Vagina (tissue), 2 donors: ENCODE data around the gene PCDHGA9.

Source experiments
- POLR2AphosphoS5 ChIP-seq, 2 donors: sonication (generic); formaldehyde crosslinking; IDR thresholded peaks; one replicate each; pipeline ENCODE4 v1.9.0; 2017; ENCODE audit warnings: antibody characterized with exemption in 2 of 2, mild to moderate bottlenecking in 2 of 2, low read depth in 1 of 2; ENCODE audit not compliant: insufficient read depth in 1 of 2
- TF ChIP-seq, protein P1 (sequence below), 3 experiments: fragments of 450-650 bp in 2 of 3; fragments of 200-600 bp in 1 of 3; sonication (generic) in 1 of 3; IDR thresholded peaks; one replicate each; pipeline ENCODE4 v1.5.1; 2017 to 2019; ENCODE audit warnings: antibody characterized with exemption in 3 of 3, mild to moderate bottlenecking in 2 of 3, moderate library complexity in 2 of 3

DNA sequence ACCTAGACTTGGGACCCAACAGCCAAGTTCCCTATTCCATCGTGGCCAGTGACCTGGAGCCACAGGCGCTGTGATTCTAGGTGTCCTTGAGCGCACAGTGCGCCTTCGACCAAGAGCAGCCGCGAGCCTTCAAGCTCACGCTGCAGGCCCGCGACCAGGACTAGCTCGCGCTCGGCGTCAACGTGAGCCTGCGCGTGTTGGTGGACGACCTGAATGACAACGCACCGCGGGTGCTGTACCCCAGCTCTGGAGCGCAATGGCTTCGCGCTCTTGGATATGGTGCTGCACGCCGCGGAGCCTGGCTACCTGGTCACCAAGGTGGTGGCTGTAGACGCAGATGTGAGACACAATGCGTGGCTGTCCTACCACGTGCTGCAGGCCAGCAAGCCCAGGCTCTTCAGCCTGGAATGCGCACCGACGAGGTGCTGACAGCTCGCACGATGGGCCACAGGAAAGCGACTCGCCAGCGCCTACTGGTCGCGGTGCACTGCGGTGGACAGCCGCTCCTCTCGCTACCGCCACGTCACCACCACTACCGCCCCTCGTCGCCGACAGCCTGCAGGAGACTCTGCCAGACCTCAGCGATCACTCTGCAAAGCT is 39.1 kb downstream of the PCDHGA9 start:
- TF ChIP-seq, protein P1, sequence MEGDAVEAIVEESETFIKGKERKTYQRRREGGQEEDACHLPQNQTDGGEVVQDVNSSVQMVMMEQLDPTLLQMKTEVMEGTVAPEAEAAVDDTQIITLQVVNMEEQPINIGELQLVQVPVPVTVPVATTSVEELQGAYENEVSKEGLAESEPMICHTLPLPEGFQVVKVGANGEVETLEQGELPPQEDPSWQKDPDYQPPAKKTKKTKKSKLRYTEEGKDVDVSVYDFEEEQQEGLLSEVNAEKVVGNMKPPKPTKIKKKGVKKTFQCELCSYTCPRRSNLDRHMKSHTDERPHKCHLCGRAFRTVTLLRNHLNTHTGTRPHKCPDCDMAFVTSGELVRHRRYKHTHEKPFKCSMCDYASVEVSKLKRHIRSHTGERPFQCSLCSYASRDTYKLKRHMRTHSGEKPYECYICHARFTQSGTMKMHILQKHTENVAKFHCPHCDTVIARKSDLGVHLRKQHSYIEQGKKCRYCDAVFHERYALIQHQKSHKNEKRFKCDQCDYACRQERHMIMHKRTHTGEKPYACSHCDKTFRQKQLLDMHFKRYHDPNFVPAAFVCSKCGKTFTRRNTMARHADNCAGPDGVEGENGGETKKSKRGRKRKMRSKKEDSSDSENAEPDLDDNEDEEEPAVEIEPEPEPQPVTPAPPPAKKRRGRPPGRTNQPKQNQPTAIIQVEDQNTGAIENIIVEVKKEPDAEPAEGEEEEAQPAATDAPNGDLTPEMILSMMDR (IDR thresholded peaks at IDR 0.05), result no peak
- no peak for TF ChIP-seq POLR2AphosphoS5 (IDR thresholded peaks at IDR 0.05; ENCODE audit: insufficient read depth in 1 of 2, low read depth in 1 of 2)
